Raji (cell line): Measurements from ENCODE around the gene TSPAN18.

ENCODE experiments used
- POLR2A ChIP-seq: IDR thresholded peaks from 2 replicates; pipeline ENCODE4 v1.6.1; 2011; ENCODE audit warnings: low read depth, low read length, control low read depth; ENCODE audit not compliant: insufficient read depth

Gene TSPAN18

GRCh38 chr11:44833877-44834452 lies 107.2 kb downstream of the TSPAN18 start:
- no peak for TF ChIP-seq POLR2A

DNA sequence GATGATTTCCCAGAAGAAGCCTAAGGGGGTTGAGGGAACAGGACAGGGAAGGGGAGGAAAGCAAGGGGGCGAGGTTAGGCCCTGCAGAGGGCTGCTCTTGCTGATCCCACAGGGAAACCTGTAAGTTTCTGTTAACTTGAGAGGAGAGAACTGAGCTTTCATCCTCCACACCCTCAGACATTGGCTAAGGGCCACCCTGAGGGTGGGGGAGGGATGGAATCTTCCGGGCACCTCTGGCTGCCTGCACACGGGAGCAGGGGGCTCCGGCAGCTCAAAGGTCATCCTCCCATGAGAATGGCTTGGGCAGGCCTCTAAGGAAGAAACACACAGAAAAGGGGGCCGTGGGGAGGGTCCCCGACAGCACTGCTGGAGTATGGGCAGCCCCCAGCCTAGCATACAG lies 108.1 kb downstream of the TSPAN18 start:
- no peak for TF ChIP-seq POLR2A

DNA sequence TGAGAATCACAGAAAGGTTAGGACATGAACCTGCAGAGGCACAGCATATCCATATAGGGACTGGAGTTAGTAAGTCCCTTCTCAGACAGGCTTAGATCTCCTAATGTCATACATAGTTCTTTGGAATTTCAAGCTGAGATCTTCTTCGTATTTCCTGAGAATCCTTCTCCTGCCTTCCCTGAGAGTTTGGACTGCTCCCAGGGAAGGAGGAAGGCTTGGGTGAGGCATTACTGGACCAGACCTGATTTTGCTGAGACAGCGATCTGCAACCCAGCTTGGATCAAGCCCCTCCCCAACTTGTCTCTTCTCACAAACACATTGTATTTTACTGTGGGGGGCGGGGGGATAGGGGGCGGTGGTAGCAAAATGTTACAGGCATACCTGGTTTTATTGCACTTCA lies 108.5 kb downstream of the TSPAN18 start:
- TF ChIP-seq POLR2A, result no peak

GRCh38 chr11:44835938-44836337 lies 109.2 kb downstream of the TSPAN18 start:
- no peak for TF ChIP-seq POLR2A

- TF ChIP-seq POLR2A, result no peak
These were observed 110.9 kb downstream of the TSPAN18 start for GRCh38 chr11:44837661-44838060.

- TF ChIP-seq POLR2A, result no peak
These were observed 112.8 kb downstream of the TSPAN18 start for GRCh38 chr11:44839458-44840084.

- no peak for TF ChIP-seq POLR2A
These were observed 113.3 kb downstream of the TSPAN18 start for GRCh38 chr11:44840085-44840478.

DNA sequence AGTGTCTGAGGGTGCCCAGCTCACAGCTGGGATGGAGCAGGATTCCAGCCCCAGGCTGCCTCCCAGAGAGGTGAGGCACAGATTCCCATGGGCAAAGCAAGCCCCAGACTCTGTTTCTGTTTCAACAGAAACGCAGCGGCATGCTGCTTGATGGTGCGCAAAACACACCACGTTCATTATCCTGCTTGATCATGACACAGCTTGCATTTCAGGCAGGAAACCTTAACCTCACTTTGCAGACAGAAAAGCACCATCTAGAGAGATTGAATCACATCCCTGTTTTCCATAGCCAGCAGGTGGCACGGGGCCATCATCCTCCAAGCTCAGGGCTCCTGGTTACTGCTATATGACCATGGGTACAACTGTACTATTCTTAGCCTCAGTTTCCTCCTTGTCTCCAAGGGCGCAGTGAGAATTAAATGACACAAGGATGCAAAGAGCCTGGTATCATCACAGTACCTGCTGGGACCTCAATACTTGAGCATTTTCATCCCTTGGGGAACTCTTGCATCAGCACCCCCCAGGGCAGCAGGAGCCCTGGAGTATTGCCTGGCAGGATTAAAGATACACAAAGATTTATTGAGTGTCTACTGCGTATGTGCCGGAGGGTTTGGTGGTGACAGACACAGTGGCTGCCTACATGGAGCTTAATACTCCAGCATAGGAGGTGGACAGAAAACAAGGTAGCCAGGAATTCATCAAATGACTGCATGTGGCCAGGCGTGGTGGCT lies 113.9 kb downstream of the TSPAN18 start:
- TF ChIP-seq POLR2A, result no peak

DNA sequence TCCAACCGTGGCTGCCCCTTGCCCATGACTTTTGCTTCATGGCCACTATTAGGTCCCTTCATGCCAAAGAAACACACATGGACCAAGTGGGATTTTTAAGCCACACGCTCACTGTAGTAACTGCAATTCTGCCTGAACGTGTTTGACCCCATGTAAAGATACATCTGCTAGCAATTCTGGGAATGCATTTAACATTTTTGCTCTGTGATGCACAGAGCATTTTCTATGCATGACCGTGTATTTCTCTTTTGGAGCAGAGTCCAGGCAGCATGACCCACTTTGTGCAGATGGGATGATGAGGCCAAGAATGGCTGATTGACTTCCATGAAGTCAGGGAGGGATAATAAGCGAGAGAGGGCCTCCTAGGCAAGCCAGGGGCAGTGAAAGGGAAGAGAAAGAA lies 115.5 kb downstream of the TSPAN18 start:
- TF ChIP-seq POLR2A, result no peak

GRCh38 chr11:44846852-44847251 lies 120.1 kb downstream of the TSPAN18 start:
- no peak for TF ChIP-seq POLR2A

DNA sequence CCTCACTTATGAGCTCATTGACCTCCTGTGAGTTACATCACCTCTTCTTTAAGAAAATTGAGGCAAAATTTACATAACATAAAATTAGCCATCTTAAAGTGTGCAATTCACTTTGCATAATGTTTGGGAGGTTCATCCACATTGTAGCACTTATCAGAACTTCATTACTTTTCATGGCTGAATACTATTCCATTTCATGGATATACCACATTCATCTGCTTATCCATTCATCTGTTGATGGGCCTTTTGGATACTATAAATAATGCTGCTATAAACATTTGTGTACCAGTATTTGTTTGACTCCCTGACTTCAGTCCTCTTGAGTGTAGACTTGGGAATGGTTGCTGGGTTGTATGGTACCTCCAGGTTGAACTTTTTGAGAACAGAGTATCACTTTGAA lies 120.6 kb downstream of the TSPAN18 start:
- no peak for TF ChIP-seq POLR2A

DNA sequence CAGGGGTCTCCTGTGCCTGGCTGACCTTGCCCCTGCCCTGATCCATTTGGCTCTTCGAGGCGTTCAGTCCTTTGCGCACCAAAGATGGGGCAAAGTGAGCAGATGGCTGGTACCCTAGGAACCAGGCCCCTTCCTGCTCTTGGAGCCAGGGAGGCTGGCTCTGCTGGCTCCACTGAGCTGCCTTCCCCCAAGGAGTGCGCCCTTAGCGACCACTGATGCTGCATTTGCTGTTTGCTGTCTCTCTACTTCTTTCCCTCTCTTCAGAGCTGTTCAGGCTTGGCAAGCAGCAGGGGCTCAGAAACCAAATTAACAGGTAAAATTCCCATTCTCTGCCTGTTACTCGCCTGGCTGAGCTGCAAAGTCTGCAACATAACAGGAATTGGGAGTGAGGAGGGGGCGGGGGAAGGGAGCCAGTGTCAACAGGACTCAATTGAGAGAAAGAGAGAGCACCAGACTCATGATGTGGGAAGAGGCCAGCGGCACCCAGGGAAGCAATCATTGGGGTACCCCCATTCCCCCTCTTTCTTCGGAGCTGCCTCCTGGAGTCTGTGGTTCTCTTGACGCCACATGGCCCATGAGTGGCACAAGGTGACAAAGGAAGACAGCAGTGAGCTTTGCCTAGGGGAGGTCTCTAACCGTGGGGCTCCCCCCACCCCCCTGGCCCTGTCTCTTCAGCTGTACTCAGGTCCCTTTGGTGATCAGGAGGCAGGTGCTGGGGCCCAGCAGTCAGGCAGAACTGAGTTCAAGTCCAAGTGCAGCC lies 121.6 kb downstream of the TSPAN18 start:
- TF ChIP-seq POLR2A, result no peak

- no peak for TF ChIP-seq POLR2A
These were observed 122.2 kb downstream of the TSPAN18 start for GRCh38 chr11:44848963-44849350.

- no peak for TF ChIP-seq POLR2A
These were observed 122.7 kb downstream of the TSPAN18 start for GRCh38 chr11:44849424-44849823.

GRCh38 chr11:44849922-44850321 lies 123.2 kb downstream of the TSPAN18 start:
- TF ChIP-seq POLR2A, result no peak

- TF ChIP-seq POLR2A, result no peak
These were observed 124.7 kb downstream of the TSPAN18 start for GRCh38 chr11:44851496-44851895.

DNA sequence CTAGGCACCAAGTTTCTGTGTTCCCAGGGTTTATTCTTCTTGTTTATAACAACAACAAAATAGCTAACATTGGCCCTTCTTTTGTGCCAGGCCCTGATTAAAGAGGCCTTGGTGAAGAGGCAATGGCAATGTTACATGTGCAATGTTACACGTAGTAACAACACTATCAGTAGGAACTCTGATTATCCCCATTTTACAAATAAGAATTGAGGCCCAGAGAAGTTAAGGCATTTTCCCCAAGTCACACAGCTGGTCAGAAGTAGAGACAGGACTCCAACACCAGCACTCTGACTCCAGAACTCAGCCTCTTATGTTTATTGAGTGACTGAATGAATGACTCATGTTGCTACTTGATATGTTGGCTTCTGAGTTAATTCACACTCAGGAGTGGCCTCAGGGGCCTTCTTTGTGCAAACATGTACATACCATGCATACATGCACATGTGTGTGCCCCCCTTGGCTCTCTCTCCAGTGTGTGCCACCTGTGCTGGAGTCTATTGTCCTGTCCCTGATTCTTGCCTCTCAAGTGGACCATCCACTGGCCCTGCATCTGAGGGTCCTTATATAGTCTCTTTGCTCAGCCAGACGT lies 125.5 kb downstream of the TSPAN18 start:
- no peak for TF ChIP-seq POLR2A
